Camera-type eye (tissue), 1 donor: Measurements from ENCODE around the gene RAB35. TPM values are rescaled to one million over a fixed set of nuclear protein-coding genes. Genes with fewer than 3 reads are reported as not detected.

ENCODE experiments used
- total RNA-seq: library from RNA; depleted of rRNA; stranded (reverse); fragments of >200 nt; gene quantifications from one replicate; pipeline ENCODE4 v1.2.3, GENCODE V29; 2014

RAB35 gene
- total RNA-seq = 22.9 TPM

GRCh38 chr12:120116441-120116791, at the start of gene RAB35:
RAB35 (minus strand) TSS chr12:120116753; CDS start chr12:120116650, 103 bp downstream.

Other genes starting within 250 kb of the RAB35 start
- 21.7 TPM for gene CIT, start 239.4 kb downstream of the RAB35 start, total RNA-seq
- gene BICDL1, start 127.5 kb downstream of the RAB35 start, total RNA-seq = 24.7 TPM
- gene GCN1, start 78.0 kb upstream of the RAB35 start, total RNA-seq = 75.6 TPM
- gene RPLP0, start 84.4 kb upstream of the RAB35 start, total RNA-seq = 1,871 TPM
- gene PXN, start 149.0 kb upstream of the RAB35 start, total RNA-seq = 61.1 TPM
- gene RNU4-2, start 175.2 kb upstream of the RAB35 start, total RNA-seq = under 0.01 TPM
- gene RNU4-1, start 176.5 kb upstream of the RAB35 start, total RNA-seq = under 0.01 TPM
- gene SIRT4, start 185.6 kb upstream of the RAB35 start, total RNA-seq = 9.5 TPM
- not detected for gene PLA2G1B, start 211.0 kb upstream of the RAB35 start, total RNA-seq